ENCODE data around the gene NDUFB3. TPM values are rescaled to one million over a fixed set of nuclear protein-coding genes. Genes with fewer than 3 reads are reported as not detected.
A peak's percentile ranks its signal among the peaks of the same experiment; 100 is the strongest.

The NDUFB3 gene
- total and polyA plus RNA-seq, 9 donors = 20.5 to 52.5 (median 47.6) TPM

DNA sequence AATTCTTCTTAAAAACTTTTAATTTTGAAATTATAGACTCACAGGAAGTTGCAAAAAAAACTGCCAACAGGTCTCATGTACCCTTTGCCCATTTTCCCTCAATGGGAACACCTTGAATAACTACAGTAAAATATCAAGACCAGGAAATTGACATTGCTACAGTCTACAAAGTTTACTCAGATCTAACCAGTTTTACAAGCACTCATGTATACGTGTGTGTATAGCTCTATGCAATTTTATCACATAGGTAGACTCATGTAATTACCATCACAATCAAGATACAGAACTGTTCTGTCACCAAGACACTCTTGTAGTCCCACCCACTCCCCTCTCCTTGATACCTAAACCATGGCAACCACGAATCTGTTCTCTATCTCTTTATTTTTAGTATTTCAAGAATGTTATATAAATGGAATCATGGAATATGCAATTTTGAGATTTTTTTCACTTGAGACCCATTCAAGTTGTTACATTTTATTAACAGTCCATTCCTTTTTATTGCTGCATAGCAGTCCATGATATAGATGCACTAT, 6.9 kb upstream of the NDUFB3 start:
- TF ChIP-seq POLR2A (IDR thresholded peaks at IDR 0.05) (no peak), CTCF (IDR thresholded peaks at IDR 0.05) (no peak), EP300 (IDR thresholded peaks at IDR 0.05) (no peak)
- 63 to 72% (median 65%) methylated on average over 2 of the region's 2 CpGs for WGBS, 3 donors
- H3K27me3 ChIP-seq = no peaks in the 10 kb centered on the region
- H3K4me3 ChIP-seq = no peak overlapping the region
- no peaks in the 10 kb centered on the region for H3K36me3 ChIP-seq
- DNase-seq = no peak
- no peak overlapping the region for H3K27ac ChIP-seq
- no peaks in the 10 kb centered on the region for H3K9me3 ChIP-seq
- H3K4me1 ChIP-seq (ENCODE audit: insufficient read depth) = peaks cover 1% of the 10 kb centered on the region
- intact Hi-C loops (cut with DNase I) = loop anchor here in 2 of 4 donors (10.0 kb wide), 2 partner anchors 100 to 160 kb away; partner anchors contain the start of gene ORC2 (in 1 of the 2)

DNA sequence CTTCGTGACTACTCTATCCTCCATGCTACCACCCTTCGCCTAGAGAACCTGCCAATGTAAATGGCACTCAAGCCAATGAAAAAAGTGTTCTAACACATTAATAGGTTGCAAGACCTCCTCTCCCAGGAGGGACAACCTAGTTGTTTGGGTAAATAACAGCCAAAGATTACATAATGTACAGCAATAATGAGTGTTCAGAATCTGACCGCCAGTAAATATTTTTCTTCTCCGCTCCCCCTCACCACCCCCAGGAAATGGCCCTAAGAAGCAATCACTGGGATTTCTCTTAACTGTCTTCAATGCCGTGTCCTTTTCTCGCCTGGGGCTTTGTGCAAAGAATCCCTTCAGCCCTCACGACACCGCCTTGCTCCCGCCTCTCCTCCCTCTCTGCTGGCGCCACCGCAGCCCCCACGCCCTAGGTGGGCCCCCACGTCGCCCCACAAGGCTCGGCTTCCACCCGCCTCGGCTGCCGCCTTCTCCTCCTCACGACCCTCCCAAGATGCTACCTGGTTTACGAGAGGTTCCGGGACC, 788 bp upstream of the NDUFB3 start:
- Histone ChIP-seq H3K4me1 (ENCODE audit: insufficient read depth) (peaks cover 3% of the 10 kb centered on the region), H3K27me3 (no peaks in the 10 kb centered on the region), H3K4me3 (peak overlapping the region; percentile 60), H3K27ac (peak overlapping the region; percentile 72 to 79), H3K36me3 (no peaks in the 10 kb centered on the region), H3K9me3 (no peaks in the 10 kb centered on the region)
- 0% methylated on average over 21 of the region's 21 CpGs for WGBS, 3 donors
- intact Hi-C loops (cut with DNase I) = loop anchor here in 1 of 4 donors (5.0 to 10.0 kb wide), 2 partner anchors 46 to 106 kb away; partner anchors contain the start of genes CFLAR and ORC2
- no peak for TF ChIP-seq CTCF (IDR thresholded peaks at IDR 0.05)
- no peak for TF ChIP-seq POLR2A (IDR thresholded peaks at IDR 0.05)
- TF ChIP-seq EP300 (IDR thresholded peaks at IDR 0.05) = no peak
- DNase-seq = no peak

GRCh38 chr2:201072201-201072530, 365 bp downstream of the NDUFB3 start:
- H3K36me3 ChIP-seq = no peaks in the 10 kb centered on the region
- no peak overlapping the region for H3K27ac ChIP-seq
- no peak for DNase-seq
- peak overlapping the region; percentile 60 for H3K4me3 ChIP-seq
- intact Hi-C loops (cut with DNase I) = loop anchor here in 1 of 4 donors (5.0 to 10.0 kb wide), 2 partner anchors 45 to 107 kb away; partner anchors contain the start of genes CFLAR and ORC2
- TF ChIP-seq EP300 (IDR thresholded peaks at IDR 0.05) (no peak), POLR2A (IDR thresholded peaks at IDR 0.05) (no peak), CTCF (IDR thresholded peaks at IDR 0.05) (no peak)
- no peaks in the 10 kb centered on the region for H3K27me3 ChIP-seq
- 1 to 2% (median 1%) methylated on average over 5 of the region's 5 CpGs for WGBS, 3 donors
- H3K9me3 ChIP-seq = no peaks in the 10 kb centered on the region
- H3K4me1 ChIP-seq (ENCODE audit: insufficient read depth) = peaks cover 3% of the 10 kb centered on the region

GRCh38 chr2:201073071-201073470, 1.3 kb downstream of the NDUFB3 start:
- WGBS, 3 donors = 76 to 93% (median 83%) methylated on average over 1 of the region's 1 CpG
- DNase-seq = no peak
- Histone ChIP-seq H3K9me3 (no peaks in the 10 kb centered on the region), H3K27me3 (no peaks in the 10 kb centered on the region), H3K27ac (no peak overlapping the region), H3K36me3 (no peaks in the 10 kb centered on the region), H3K4me1 (ENCODE audit: insufficient read depth) (peaks cover 3% of the 10 kb centered on the region), H3K4me3 (no peak overlapping the region)
- TF ChIP-seq CTCF (IDR thresholded peaks at IDR 0.05) = no peak
- no peak for TF ChIP-seq EP300 (IDR thresholded peaks at IDR 0.05)
- no peak for TF ChIP-seq POLR2A (IDR thresholded peaks at IDR 0.05)
- intact Hi-C loops (cut with DNase I) = loop anchor here in 1 of 4 donors (5.0 to 10.0 kb wide), 2 partner anchors 44 to 108 kb away; partner anchors contain the start of genes CFLAR and ORC2

All from ovary (tissue), 9 donors.